ENCODE results near the gene CCR7.

CCR7 gene, protein sequence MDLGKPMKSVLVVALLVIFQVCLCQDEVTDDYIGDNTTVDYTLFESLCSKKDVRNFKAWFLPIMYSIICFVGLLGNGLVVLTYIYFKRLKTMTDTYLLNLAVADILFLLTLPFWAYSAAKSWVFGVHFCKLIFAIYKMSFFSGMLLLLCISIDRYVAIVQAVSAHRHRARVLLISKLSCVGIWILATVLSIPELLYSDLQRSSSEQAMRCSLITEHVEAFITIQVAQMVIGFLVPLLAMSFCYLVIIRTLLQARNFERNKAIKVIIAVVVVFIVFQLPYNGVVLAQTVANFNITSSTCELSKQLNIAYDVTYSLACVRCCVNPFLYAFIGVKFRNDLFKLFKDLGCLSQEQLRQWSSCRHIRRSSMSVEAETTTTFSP

DNA sequence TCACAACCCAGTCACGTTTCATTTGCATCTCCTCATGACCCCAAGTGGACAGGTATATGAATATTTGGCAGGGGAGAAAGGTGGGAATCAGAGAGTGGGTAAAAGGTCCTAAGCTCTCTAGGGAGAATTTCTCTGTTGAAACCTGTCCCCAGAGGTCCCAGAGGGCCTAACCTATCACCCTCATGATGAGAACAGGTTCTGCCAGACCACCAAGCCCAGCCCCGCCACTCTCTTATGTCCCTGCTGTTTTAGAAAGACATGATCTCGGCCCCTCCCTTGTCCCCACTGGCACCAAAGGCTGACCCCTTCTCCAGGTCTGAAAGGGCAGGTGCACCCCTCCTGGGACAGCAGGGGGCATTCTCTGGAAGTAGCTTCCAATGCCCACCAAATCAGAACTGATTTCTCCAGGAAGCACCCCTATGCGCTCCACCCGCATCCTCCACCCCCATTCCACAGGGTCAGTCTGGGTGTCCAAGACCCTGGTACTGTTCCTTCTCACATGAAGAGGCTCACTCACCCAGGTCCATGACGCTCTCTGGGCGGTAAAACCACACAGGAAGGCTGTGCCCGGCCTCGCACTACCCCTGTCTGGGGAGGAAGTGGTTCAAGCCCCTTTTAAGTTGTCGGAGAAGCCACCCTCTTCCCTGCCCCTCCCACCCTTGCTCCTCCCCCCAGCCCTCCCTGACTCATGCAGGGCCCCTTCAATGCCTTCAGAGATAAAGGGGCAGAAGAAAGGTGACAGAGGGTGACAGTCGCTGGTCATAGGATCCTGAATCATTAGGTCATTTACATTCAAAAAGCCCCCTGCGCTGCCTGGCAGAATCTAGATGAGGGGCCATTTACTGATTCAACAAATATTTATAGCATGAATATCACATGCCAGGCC lies at the start of gene CCR7:
CCR7 (minus strand) TSS at position 590 of the 886 bp plus-strand sequence; CDS start at position 527, 63 bp downstream.
- Mint-ChIP-seq H3K9me3 (ENCODE audit: low read depth) (no peaks in the 10 kb centered on the region), H3K27ac (peak within 1 kb of the TSS; percentile 97), H3K27me3 (no peaks in the 10 kb centered on the region), H3K36me3 (peaks cover 13% of the 10 kb centered on the region), H3K4me1 (ENCODE audit: low read depth) (peaks cover 64% of the 10 kb centered on the region), H3K4me3 (peak within 1 kb of the TSS; percentile 90)

DNA sequence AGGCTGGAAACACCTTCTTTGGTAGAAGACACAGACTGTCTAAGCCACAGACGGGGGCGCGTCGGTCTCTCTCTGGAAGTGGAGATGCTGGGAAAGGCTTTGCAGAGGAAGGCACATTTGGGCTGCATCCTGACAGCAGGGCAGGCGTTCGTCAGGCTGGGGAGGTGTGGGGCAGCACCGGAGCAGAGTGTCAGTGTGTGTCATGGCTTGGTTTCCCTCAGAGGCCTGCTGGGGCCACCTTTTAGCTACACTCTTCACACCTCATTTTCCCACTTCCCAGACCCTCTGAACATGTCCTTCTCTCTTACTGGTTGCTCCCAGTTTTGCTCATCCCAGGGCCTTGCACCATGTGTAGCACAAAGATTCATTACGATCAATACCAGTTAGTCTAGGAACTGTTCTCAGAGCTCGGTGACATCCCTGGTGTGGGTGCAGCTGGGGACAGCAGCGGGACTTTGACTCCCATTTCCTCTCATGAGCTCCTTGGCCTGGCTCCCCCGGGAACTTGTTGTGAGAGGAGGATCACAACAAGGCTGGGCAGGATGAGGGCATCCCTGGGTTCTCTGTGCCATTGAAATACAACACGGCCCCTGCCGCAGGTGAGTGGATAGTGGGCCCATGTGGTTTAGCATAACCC lies 49.3 kb upstream of the CCR7 start:
- H3K27me3 Mint-ChIP-seq: no peaks in the 10 kb centered on the region
- H3K9me3 Mint-ChIP-seq (ENCODE audit: low read depth): no peaks in the 10 kb centered on the region
- peaks cover 83% of the 10 kb centered on the region for H3K4me1 Mint-ChIP-seq (ENCODE audit: low read depth)
- no peaks in the 10 kb centered on the region for H3K36me3 Mint-ChIP-seq
- H3K27ac Mint-ChIP-seq: peak overlapping the region; percentile 92
- peak overlapping the region; percentile 71 for H3K4me3 Mint-ChIP-seq

DNA sequence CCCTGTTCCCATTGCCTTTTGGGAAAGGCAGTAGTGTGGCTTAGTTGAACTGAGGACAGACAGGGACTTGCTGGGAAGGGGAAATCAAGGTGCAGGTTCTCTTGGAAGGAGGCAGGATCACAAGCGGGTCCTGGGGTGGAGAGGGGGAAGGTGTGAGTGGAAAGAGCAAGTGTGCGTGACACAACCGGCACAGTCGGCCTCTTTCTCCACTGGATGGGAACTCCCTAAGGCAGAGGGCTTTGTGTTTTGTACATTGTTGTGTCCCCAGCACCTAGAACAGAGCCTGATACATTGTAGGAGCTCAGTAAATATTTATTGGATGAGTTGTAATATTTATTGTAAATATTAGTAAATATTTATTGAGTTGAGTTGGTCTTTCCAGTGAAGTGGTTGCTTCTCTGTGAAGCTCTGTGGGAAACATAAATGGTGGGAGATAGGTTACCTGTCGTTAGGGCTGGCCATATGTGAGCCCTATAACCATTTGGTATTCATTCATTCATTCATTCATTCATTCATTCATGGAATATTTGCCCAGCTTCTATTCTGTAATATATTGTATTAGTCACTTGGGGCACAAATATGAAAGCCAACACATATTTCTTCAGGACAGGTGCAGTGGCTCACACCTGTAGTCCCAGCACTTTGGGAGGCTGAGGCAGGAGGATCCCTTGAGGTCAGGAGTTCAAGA lies 48.3 kb upstream of the CCR7 start:
- peaks cover 84% of the 10 kb centered on the region for H3K4me1 Mint-ChIP-seq (ENCODE audit: low read depth)
- no peaks in the 10 kb centered on the region for H3K27me3 Mint-ChIP-seq
- H3K36me3 Mint-ChIP-seq: no peaks in the 10 kb centered on the region
- no peaks in the 10 kb centered on the region for H3K9me3 Mint-ChIP-seq (ENCODE audit: low read depth)
- peak overlapping the region; percentile 94 for H3K27ac Mint-ChIP-seq
- H3K4me3 Mint-ChIP-seq: peak overlapping the region; percentile 74

DNA sequence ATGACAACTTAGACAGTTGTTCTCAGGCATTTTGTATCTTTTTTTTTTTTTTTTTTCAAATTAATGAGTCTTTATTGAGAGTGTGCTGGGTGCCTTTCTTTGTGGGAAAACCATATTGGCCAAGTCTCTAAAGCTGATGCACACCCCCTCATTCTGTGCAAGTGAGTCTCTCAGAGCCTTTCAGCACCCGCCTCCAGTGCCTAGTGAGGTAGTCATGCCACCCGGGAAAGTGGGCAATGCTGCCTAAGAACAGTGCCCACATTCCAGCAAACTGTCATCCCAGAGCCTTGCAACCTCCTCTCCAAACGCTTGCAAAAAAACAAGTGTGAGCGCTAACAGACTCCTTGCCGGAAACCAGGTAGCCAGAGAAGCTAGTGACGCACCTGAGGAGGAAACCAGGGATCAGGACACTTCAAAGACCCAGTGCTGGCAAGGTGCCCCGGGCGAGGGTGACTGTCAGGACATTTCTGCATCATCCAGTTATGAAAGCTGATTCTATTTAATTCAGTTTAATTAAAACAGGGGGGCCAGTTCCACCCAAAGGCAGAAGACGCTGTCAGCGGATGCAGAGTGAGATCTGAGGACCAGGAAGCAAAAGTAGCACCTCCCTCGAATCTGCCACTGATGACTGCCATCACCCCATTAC lies 47.5 kb upstream of the CCR7 start:
- Mint-ChIP-seq H3K27ac (peak overlapping the region; percentile 94), H3K4me3 (peak overlapping the region; percentile 74)

DNA sequence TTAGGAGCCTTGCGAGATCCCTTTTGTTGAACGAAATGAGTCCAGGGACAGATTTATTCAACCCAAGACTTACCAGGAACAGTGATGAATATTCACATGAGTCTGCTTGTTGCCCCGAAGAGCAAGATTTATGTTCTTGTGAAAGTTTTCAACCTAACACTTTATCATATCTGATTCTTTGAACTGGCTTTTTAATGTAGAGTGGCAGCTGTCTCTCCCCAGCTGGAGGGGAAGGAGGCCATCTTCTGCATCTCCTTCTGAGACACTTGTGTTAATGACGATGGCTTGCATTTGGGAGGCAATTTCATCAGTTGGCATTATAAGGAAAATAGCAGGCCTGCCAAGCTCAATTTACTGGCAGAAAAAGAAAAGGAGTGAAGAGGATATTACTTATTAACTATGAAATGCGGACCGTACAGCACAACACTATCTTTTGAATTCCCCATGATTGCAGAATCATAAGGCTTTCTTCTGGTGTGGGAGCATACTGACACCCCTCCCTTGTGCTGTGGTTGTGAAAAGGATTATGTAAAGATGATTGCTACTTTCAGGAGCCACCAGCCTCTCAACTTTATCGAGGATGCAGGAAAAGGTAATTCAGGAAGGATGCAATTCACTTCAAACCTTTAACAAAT lies 46.7 kb upstream of the CCR7 start:
- Mint-ChIP-seq H3K36me3 (no peaks in the 10 kb centered on the region), H3K27ac (peak overlapping the region; percentile 95), H3K4me1 (ENCODE audit: low read depth) (peaks cover 96% of the 10 kb centered on the region), H3K4me3 (peak overlapping the region; percentile 79), H3K9me3 (ENCODE audit: low read depth) (no peaks in the 10 kb centered on the region), H3K27me3 (no peaks in the 10 kb centered on the region)

More for the DNA sequence above, 47.5 kb upstream of the CCR7 start:
- H3K27me3 Mint-ChIP-seq: no peaks in the 10 kb centered on the region
- no peaks in the 10 kb centered on the region for H3K36me3 Mint-ChIP-seq
- peaks cover 92% of the 10 kb centered on the region for H3K4me1 Mint-ChIP-seq (ENCODE audit: low read depth)
- H3K9me3 Mint-ChIP-seq (ENCODE audit: low read depth): no peaks in the 10 kb centered on the region

DNA sequence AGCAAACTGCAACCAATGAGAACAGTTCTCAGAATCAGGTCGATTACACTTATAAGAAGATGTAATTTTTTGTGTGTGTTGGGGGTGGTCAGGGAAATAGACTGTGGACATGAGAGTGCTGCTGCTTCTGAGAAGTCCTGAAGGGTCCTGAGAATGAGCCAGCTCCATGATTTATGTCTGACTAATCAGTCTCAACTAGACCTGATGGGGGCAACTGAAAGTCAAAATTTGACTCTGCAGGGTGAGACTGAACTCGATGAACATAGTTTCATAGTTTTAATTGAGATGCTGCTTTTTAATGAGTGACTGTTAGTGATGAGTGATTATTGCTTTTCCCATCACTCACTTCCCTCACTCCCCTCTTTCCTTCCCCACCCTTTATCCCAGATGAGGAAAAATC lies 45.1 kb upstream of the CCR7 start:
- H3K9me3 Mint-ChIP-seq (ENCODE audit: low read depth): no peaks in the 10 kb centered on the region
- H3K4me3 Mint-ChIP-seq: peak overlapping the region; percentile 72
- peaks cover 96% of the 10 kb centered on the region for H3K4me1 Mint-ChIP-seq (ENCODE audit: low read depth)
- H3K36me3 Mint-ChIP-seq: no peaks in the 10 kb centered on the region
- peak overlapping the region; percentile 93 for H3K27ac Mint-ChIP-seq
- H3K27me3 Mint-ChIP-seq: no peaks in the 10 kb centered on the region

DNA sequence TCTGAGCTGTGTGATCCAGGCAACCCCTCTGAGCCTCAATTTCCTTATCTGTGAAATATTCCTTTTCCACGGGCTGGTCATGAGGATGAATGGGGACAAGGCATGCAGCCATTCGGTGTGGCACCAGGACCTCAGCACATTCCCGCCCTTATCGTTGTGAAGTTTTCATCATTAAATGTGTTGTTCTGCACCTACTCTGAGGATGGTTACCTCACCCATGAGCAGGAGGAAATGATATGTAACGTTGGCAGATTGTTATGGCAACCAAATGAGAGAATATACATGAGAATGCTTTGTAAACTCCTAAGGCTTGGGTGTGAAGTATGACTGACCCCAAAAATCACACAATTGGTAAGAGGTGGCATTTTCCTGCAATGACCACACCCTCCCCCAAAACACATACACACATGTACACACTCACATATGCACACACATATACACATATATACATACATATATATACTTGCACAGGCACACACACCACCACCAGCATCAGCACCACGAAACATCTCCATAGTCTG lies 42.8 kb upstream of the CCR7 start:
- Mint-ChIP-seq H3K36me3 (no peaks in the 10 kb centered on the region), H3K9me3 (ENCODE audit: low read depth) (no peaks in the 10 kb centered on the region), H3K27me3 (no peaks in the 10 kb centered on the region), H3K4me1 (ENCODE audit: low read depth) (peaks cover 97% of the 10 kb centered on the region), H3K27ac (peak overlapping the region; percentile 93), H3K4me3 (peak overlapping the region; percentile 64)

DNA sequence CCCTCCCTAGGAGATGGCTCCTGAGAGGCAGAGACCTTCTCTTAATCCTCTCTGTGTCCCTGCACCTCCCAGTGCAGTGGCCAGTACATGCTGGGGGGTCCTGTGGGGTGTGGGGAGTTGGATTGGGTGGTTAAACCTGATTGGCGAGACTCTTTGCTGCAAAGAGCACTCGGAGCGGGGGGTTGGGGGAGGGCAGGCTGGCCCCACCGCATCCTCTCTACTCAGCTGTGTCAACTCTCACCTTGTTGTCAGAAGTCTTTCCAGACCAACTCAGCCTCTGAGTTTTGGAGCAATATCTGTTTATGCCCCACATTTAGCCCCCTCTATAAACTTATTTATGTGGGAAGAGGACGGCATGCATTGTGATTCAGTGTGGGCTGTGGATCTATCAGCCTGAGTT lies 42.4 kb upstream of the CCR7 start:
- no peaks in the 10 kb centered on the region for H3K27me3 Mint-ChIP-seq
- H3K4me3 Mint-ChIP-seq: peak overlapping the region; percentile 64
- no peaks in the 10 kb centered on the region for H3K36me3 Mint-ChIP-seq

DNA sequence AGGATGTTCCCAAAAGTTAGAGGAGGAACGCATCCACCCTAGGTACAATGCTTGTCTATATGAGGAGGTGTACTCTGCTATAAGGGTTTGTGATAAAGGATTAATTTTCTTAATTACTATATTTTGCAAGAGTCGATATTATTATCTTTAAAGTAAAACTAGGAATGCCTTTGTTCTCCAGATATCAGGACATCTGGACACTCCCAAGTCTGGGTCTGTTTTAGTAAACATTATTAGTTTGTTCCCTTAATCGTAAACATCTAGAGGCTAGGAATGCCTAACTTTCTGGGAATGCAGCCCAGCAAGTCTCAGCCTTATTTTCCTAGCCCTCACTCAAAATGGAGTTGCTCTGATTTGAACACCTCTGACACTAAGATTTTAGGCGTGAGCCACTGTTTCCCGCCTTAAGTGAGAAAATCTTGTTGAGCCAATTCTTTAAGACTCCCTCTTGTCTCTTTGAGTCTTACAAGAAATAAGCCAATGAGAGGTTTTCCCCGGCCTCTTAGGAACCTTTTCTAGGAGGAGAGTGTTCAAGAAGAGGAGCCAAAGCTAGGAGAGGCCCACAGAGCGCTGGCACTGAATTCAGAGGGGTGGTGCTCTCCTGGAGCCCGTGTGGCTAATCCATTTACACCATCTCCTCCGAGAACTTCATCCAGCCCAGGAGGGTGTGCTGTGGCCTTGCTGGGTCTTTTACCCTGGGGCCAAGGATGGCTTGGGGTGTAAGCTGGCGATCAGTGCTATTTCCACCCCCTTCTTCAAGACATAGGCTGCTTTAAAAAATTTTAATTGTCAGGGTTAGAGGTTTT lies 41.5 kb upstream of the CCR7 start:
- peaks cover 98% of the 10 kb centered on the region for H3K4me1 Mint-ChIP-seq (ENCODE audit: low read depth)
- H3K27ac Mint-ChIP-seq: peak overlapping the region; percentile 98
- no peaks in the 10 kb centered on the region for H3K27me3 Mint-ChIP-seq
- no peaks in the 10 kb centered on the region for H3K36me3 Mint-ChIP-seq
- peak overlapping the region; percentile 79 for H3K4me3 Mint-ChIP-seq
- H3K9me3 Mint-ChIP-seq (ENCODE audit: low read depth): no peaks in the 10 kb centered on the region

More for the DNA sequence above, 42.4 kb upstream of the CCR7 start:
- Mint-ChIP-seq H3K27ac (peak overlapping the region; percentile 93), H3K4me1 (ENCODE audit: low read depth) (peaks cover 97% of the 10 kb centered on the region), H3K9me3 (ENCODE audit: low read depth) (no peaks in the 10 kb centered on the region)

DNA sequence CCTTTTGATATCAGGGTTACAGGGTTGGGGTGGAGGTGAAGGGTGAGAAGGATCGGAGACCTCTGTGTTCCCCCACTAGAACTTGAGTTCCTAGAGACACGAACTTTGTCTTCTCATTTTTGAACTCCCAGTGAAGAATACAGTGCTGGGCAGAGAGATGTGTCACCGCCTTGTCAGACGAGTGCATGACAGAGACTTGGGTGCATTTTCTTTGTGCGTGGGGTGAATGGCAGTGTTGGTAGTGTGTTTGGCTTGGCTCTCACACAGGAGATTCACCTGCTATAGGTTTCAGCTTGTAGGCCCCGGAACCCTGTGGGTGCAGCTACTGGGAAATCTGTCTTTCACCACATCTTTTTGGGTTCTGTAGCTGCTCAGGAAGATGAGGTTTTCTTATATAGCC lies 40.0 kb upstream of the CCR7 start:
- no peaks in the 10 kb centered on the region for H3K9me3 Mint-ChIP-seq (ENCODE audit: low read depth)
- peaks cover 98% of the 10 kb centered on the region for H3K4me1 Mint-ChIP-seq (ENCODE audit: low read depth)
- H3K27me3 Mint-ChIP-seq: no peaks in the 10 kb centered on the region
- peaks cover 2% of the 10 kb centered on the region for H3K36me3 Mint-ChIP-seq
- H3K27ac Mint-ChIP-seq: peak overlapping the region; percentile 98
- H3K4me3 Mint-ChIP-seq: peak overlapping the region; percentile 79

DNA sequence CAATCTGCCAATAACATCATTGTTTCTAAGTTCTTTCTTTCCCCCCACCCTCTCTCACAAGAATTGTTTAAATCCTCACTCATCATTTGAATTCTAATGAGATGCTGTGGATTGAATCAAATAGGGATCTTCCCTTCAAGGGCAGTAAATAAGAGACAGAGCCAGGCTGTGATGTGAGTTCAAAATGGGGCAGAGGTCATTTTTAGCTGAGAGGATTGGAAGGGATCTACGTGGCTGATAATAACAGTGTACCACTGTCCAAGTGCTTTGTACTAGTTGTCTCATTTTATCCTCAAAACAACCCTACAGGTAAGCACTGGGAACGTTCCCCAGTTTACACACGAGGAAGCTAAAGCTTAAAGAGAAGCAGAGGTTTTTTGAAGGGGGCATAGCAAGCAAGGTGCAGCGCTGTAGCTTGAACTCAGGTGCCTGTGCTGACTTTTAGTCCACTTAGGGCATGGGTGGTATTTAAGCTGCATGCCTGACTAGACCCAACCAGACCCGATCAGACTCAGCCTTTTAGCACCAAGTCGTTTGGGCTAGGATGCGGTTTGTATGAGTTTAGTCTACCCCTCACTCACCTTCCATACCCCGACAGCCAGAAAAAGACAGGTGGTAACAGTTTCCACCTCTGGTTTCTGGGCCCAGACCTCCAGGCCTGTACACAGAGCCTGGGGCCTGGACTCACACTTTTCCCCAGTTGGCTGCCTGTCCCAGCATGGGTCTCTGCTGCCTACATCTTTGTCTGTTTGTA lies 39.2 kb upstream of the CCR7 start:
- Mint-ChIP-seq H3K4me3 (peak overlapping the region; percentile 79), H3K9me3 (ENCODE audit: low read depth) (no peaks in the 10 kb centered on the region), H3K4me1 (ENCODE audit: low read depth) (peaks cover 98% of the 10 kb centered on the region), H3K36me3 (peaks cover 2% of the 10 kb centered on the region), H3K27me3 (no peaks in the 10 kb centered on the region), H3K27ac (peak overlapping the region; percentile 98)
